Neuronal stem cell (in vitro differentiated cells): ENCODE results near the gene SCO2.

Experiments
- DNase-seq: peaks from one replicate; pipeline ENCODE4 v3.0.0-alpha.2; 2013; ENCODE audit warnings: low spot score
- H2AFZ ChIP-seq: one replicate; pipeline ENCODE4 v1.6.1; 2013; ENCODE audit warnings: mild to moderate bottlenecking, low read length, inconsistent platforms
- H2AK5ac ChIP-seq: 2 replicates; pipeline ENCODE4 v1.6.1; 2013; ENCODE audit warnings: low read depth, mild to moderate bottlenecking, inconsistent platforms, low read length, moderate library complexity, mixed read lengths
- H2BK120ac ChIP-seq: 2 replicates; pipeline ENCODE4 v1.6.1; 2013; ENCODE audit warnings: low read depth, mild to moderate bottlenecking, inconsistent platforms, low read length, moderate library complexity, mixed read lengths
- H2BK12ac ChIP-seq: one replicate; pipeline ENCODE4 v1.6.1; 2013; ENCODE audit warnings: low read length, inconsistent platforms
- H2BK15ac ChIP-seq: 2 replicates; pipeline ENCODE4 v1.6.1; 2013; ENCODE audit warnings: mild to moderate bottlenecking, low read length, inconsistent platforms, mixed read lengths
- H2BK5ac ChIP-seq: one replicate; pipeline ENCODE4 v1.6.1; 2013; ENCODE audit warnings: inconsistent platforms, mild to moderate bottlenecking, low read length, moderate library complexity
- H3K14ac ChIP-seq: one replicate; pipeline ENCODE4 v1.6.1; 2013; ENCODE audit warnings: low read length, inconsistent platforms
- H3K18ac ChIP-seq: 2 replicates; pipeline ENCODE4 v1.6.1; 2013; ENCODE audit warnings: low read length, inconsistent platforms
- H3K23ac ChIP-seq: 2 replicates; pipeline ENCODE4 v1.6.1; 2013; ENCODE audit warnings: low read depth, mild to moderate bottlenecking, mixed read lengths, low read length, inconsistent platforms; ENCODE audit not compliant: poor library complexity
- H3K27ac ChIP-seq: replicated peaks from 3 replicates; pipeline ENCODE4 v1.5.1; 2013; ENCODE audit warnings: low read length, inconsistent platforms
- H3K27me3 ChIP-seq, 3 experiments: 2 replicates each; pipeline ENCODE4 v1.6.1; 2013; ENCODE audit warnings: low read length in 3 of 3, mild to moderate bottlenecking in 2 of 3, inconsistent platforms in 1 of 3, low read depth in 1 of 3, mixed read lengths in 1 of 3, moderate library complexity in 1 of 3; ENCODE audit not compliant: control insufficient read depth in 3 of 3, insufficient read depth in 3 of 3
- H3K36me3 ChIP-seq, 2 donors: replicated peaks in 1 of 2; 2 replicates each; pipeline ENCODE4 v1.6.1; 2013; ENCODE audit warnings: low read length in 2 of 2; ENCODE audit not compliant: control insufficient read depth in 2 of 2, insufficient read depth in 2 of 2
- H3K4ac ChIP-seq: 2 replicates; pipeline ENCODE4 v1.6.1; 2013; ENCODE audit warnings: inconsistent platforms, mild to moderate bottlenecking, low read length, moderate library complexity
- H3K4me1 ChIP-seq, 2 donors: 1 replicate in 1 of 2; 2 replicates in 1 of 2; pipeline ENCODE4 v1.6.1; 2013; ENCODE audit warnings: low read length in 2 of 2, low read depth in 1 of 2; ENCODE audit not compliant: control insufficient read depth in 2 of 2, insufficient read depth in 1 of 2
- H3K4me2 ChIP-seq: one replicate; pipeline ENCODE4 v1.6.1; 2013; ENCODE audit warnings: mild to moderate bottlenecking, low read length, inconsistent platforms; ENCODE audit not compliant: insufficient read depth, poor library complexity, severe bottlenecking
- H3K4me3 ChIP-seq, 2 donors: 2 replicates each; pipeline ENCODE4 v1.5.1; 2013; ENCODE audit warnings: low read length in 2 of 2, mild to moderate bottlenecking in 2 of 2, inconsistent platforms in 1 of 2, moderate library complexity in 1 of 2
- H3K79me1 ChIP-seq: one replicate; pipeline ENCODE4 v1.6.1; 2013; ENCODE audit warnings: low read depth, mild to moderate bottlenecking, inconsistent platforms, low read length, moderate library complexity
- H3K9ac ChIP-seq: one replicate; pipeline ENCODE4 v1.6.1; 2013; ENCODE audit warnings: mild to moderate bottlenecking, low read depth, low read length, inconsistent platforms; ENCODE audit not compliant: poor library complexity
- H3K9me3 ChIP-seq, 2 donors: replicated peaks in 1 of 2; 2 replicates each; pipeline versions ENCODE3 to v1.6.1; 2013; ENCODE audit warnings: low read length in 2 of 2, mild to moderate bottlenecking in 2 of 2, inconsistent platforms in 1 of 2, low read depth in 1 of 2, mixed read lengths in 1 of 2, moderate library complexity in 1 of 2; ENCODE audit not compliant: control insufficient read depth in 2 of 2, insufficient read depth in 1 of 2
- H4K8ac ChIP-seq: one replicate; pipeline ENCODE4 v1.6.1; 2013; ENCODE audit warnings: low read depth, mild to moderate bottlenecking, inconsistent platforms, low read length, moderate library complexity
- H4K91ac ChIP-seq: one replicate; pipeline ENCODE4 v1.6.1; 2013; ENCODE audit warnings: low read length, low read depth, mild to moderate bottlenecking, inconsistent platforms; ENCODE audit not compliant: poor library complexity
- WGBS, 2 donors: extraction: QIAGEN DNeasy Blood & Tissue Kit; methylation state at CpG; one replicate each; pipeline ENCODE4 v1.1.7; 2013; ENCODE audit warnings: missing lambda C conversion rate in 2 of 2, mixed read lengths in 1 of 2; ENCODE audit not compliant: insufficient read length in 2 of 2, insufficient replicate concordance in 1 of 2; ENCODE audit errors: extremely low coverage in 2 of 2; 5-methylcytosine and 5-hydroxymethylcytosine counted together

The SCO2 gene

GRCh38 chr22:50485221-50486131, 39.9 kb downstream of the SCO2 start:
- H3K9me3 ChIP-seq, result no peaks in the 10 kb centered on the region
- H3K18ac ChIP-seq, result peak overlapping the region; percentile 53
- H2BK120ac ChIP-seq, result no peak overlapping the region
- H3K23ac ChIP-seq, result no peak overlapping the region
- H3K79me1 ChIP-seq, result peaks cover 4% of the 10 kb centered on the region
- H3K14ac ChIP-seq, result no peak overlapping the region
- H2AK5ac ChIP-seq, result peak overlapping the region; percentile 74
- no peak overlapping the region for H2BK12ac ChIP-seq
- no CpG with 5 or more reads among the region's 29 CpGs for WGBS, 2 donors
- H4K91ac ChIP-seq, result no peak overlapping the region
- peaks cover 0 to 2% of the 10 kb centered on the region in 2 donors for H3K4me1 ChIP-seq
- no peak for DNase-seq
- peaks cover 0 to 64% (median 7%) of the 10 kb centered on the region in 3 experiments for H3K27me3 ChIP-seq
- H4K8ac ChIP-seq, result no peak overlapping the region
- no peak overlapping the region for H3K27ac ChIP-seq
- H2AFZ ChIP-seq, result no peak overlapping the region
- H3K9ac ChIP-seq, result peak overlapping the region; percentile 30
- H3K4me2 ChIP-seq, result no peak overlapping the region
- H3K4me3 ChIP-seq, result no peak overlapping the region
- no peak overlapping the region for H2BK15ac ChIP-seq
- H3K4ac ChIP-seq, result no peak overlapping the region
- no peak overlapping the region for H2BK5ac ChIP-seq
- no peaks in the 10 kb centered on the region for H3K36me3 ChIP-seq

DNA sequence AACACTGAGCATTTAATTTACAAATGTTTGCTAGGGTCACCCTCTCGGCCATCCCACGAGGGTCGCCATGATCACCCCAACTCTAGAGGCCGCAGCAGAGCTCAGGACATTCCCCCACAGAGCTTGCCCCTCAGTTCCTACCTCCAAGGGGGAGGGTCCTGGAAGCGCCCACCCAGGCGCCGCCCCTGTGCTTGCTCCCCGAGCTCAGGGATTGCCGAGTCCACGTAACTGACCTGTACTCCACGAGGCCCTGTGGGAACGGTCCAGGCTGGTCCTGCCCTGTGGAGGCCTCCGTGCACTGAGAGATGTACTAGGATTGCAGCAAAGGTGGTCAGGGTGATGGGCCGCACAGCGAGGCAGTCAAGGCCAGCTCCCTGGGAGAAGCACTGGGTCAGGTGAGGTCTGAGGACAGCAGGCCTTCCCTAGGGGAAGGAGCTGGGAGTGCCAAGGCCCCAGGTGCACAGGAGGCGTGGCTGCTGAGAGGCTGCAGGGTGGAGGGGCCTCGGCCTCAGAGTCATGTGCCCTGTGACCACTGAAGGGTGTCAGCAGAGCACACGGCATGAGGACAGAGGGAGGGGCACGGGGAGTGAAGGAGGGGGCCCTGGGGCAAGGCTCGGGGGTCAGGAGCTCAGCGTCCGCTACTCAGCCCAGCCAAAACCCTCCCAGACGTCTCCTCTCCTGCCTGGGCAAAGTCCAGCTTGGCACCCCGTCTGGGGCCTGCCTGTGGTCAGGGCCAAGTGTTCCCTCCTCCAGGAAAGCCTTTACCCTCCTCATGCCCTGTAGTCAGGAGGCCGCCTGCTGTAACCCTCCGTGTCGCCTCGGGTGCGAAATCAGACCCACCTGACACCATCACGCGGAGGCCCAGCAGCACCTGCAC, 41.2 kb downstream of the SCO2 start:
- Histone ChIP-seq H3K79me1 (peaks cover 4% of the 10 kb centered on the region), H3K14ac (no peak overlapping the region), H2AK5ac (peak overlapping the region; percentile 81), H3K4me2 (no peak overlapping the region), H2BK12ac (peak overlapping the region; percentile 73), H2BK120ac (no peak overlapping the region), H4K8ac (no peak overlapping the region), H2BK5ac (no peak overlapping the region), H3K4ac (no peak overlapping the region), H4K91ac (no peak overlapping the region), H3K27me3 (peaks cover 3 to 75% (median 16%) of the 10 kb centered on the region in 3 experiments), H2AFZ (no peak overlapping the region), H3K4me3 (peak overlapping the region in 1 of 2 donors; percentile 40), H3K27ac (no peak overlapping the region), H3K36me3 (no peaks in the 10 kb centered on the region), H2BK15ac (no peak overlapping the region), H3K23ac (peak overlapping the region; percentile 65), H3K4me1 (peaks cover 0 to 2% of the 10 kb centered on the region in 2 donors), H3K9me3 (peaks cover 0 to 4% of the 10 kb centered on the region in 2 donors), H3K18ac (peak overlapping the region; percentile 28), H3K9ac (peak overlapping the region; percentile 50)
- WGBS, 2 donors, result no CpG with 5 or more reads among the region's 31 CpGs
- DNase-seq, result no peak

GRCh38 chr22:50483556-50483955, 41.8 kb downstream of the SCO2 start:
- Histone ChIP-seq H3K9me3 (peaks cover 1 to 4% of the 10 kb centered on the region in 2 donors), H3K18ac (no peak overlapping the region), H2BK15ac (no peak overlapping the region), H3K27ac (no peak overlapping the region), H3K4me2 (no peak overlapping the region), H3K36me3 (no peaks in the 10 kb centered on the region), H3K4me3 (no peak overlapping the region), H4K8ac (no peak overlapping the region), H2AFZ (no peak overlapping the region), H3K14ac (no peak overlapping the region), H2BK120ac (no peak overlapping the region), H3K27me3 (peaks cover 3 to 79% (median 16%) of the 10 kb centered on the region in 3 experiments), H3K79me1 (peaks cover 4% of the 10 kb centered on the region), H3K9ac (no peak overlapping the region), H3K4me1 (peaks cover 0 to 2% of the 10 kb centered on the region in 2 donors), H3K4ac (no peak overlapping the region), H2BK12ac (no peak overlapping the region), H2BK5ac (no peak overlapping the region), H3K23ac (no peak overlapping the region), H2AK5ac (peak overlapping the region; percentile 81), H4K91ac (no peak overlapping the region)
- DNase-seq, result no peak
- WGBS, 2 donors, result no CpG with 5 or more reads among the region's 8 CpGs
